Measurements from ENCODE around the gene LGR6.

- TF ChIP-seq, protein P1, sequence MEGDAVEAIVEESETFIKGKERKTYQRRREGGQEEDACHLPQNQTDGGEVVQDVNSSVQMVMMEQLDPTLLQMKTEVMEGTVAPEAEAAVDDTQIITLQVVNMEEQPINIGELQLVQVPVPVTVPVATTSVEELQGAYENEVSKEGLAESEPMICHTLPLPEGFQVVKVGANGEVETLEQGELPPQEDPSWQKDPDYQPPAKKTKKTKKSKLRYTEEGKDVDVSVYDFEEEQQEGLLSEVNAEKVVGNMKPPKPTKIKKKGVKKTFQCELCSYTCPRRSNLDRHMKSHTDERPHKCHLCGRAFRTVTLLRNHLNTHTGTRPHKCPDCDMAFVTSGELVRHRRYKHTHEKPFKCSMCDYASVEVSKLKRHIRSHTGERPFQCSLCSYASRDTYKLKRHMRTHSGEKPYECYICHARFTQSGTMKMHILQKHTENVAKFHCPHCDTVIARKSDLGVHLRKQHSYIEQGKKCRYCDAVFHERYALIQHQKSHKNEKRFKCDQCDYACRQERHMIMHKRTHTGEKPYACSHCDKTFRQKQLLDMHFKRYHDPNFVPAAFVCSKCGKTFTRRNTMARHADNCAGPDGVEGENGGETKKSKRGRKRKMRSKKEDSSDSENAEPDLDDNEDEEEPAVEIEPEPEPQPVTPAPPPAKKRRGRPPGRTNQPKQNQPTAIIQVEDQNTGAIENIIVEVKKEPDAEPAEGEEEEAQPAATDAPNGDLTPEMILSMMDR (IDR thresholded peaks at IDR 0.05 in 4 of 5, conservative IDR thresholded peaks at IDR 0.05 in 1 of 5), result no peak
- TF ChIP-seq POLR2A (IDR thresholded peaks at IDR 0.05), result no peak
These were observed 140.3 kb downstream of the LGR6 start for GRCh38 chr1:202333861-202334260.
